Measurements from ENCODE around the gene GNA15.
"Not testable (repeated sequence)": the region's sequence is repeated elsewhere in the genome, so short reads cannot be mapped to it uniquely, and the experiment has no call there.

GNA15 gene

DNA sequence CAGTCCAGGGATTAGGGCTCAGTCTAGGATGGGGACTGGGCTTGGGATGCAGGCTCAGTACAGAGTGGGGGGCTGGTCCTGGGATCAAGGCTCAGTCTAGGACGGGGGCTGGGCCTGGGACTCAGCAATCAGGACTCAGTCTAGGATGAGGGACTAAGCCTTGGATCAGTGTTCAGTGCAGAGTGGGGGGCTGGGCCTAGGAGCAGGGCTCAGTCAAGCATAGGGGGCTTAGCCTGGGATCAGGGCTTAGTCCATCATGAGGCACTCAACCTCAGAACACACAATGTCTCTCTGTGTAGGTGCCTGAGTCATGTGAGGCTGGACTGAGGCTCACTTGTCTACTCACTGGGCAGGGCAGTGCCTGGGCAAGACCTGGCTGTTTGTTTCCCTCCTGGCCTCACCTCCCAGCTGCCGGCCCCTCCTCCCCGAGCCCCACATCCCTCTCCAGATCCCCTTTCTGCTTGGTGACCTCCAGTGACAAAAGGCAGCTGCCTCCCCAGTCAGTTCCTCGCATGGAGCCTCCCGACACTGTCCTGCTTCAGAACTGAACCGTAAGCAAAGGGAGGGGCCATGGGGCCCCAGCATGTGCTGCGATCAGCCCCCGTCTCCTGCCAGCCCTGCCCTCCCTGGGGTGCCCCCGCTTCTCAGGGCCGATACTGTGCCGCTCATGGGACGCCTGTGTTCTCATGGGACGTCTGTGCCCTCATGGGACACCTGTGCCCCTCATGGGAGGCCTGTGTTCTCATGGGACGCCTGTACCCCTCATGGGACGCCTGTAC, 36.2 kb downstream of the GNA15 start:
- no peak for DNase-seq (ENCODE audit: low read depth in 3 of 3, low spot score in 1 of 3)

DNA sequence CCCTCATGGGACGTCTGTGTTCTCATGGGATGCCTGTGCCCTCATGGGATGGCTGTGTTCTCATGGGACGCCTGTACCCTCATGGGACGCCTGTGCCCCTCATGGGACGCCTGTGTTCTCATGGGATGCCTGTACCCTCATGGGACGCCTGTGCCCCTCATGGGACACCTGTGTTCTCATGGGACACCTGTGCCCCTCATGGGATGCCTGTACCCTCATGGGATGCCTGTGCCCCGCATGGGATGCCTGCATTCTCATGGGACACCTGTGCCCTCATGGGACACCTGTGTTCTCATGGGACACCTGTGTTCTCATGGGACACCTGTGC, 36.8 kb downstream of the GNA15 start:
- DNase-seq (ENCODE audit: low read depth in 3 of 3, low spot score in 1 of 3): not testable (repeated sequence)

DNA sequence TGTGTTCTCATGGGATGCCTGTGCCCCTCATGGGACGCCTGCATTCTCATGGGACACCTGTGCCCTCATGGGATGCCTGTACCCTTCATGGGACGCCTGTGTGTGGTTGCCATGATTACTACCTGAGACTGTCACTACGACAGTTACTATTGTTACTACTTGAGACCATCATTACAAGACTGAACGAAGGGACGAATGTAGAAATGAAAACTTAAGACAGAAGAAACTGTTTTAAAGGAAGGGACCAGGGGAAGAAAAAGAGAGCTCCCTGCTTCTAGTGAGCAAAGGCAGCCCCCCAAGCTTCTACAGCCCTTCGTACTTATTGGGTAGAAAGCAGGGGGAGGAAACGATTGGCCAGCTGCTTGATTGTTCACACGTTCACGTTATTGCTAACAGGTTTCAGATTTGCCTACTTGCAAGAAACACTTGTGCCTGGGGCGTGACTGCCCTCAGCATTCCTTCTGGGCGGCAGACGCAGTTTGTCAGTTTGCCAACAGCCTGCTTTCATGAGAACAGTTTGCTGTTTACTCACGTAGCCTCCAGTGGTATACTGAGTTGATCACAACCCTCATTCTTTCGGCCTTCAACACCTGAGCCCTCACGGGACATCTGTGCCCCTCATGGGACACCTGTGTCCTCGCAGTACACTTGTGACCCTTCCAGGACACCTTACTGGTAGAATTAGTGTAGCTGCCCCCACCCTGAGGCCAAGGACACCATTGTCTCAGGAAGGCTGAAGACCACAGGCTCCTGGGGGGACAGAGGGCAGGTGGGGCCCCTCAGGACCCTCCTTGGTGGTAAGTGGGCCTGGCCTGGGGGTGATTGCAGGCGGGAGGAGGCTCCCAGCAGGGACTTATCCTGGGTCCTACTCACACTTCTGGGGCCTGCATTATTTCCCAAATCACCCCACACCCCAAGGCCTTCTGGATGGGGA, 40.2 kb downstream of the GNA15 start:
- no peak for DNase-seq (ENCODE audit: low read depth in 3 of 3, low spot score in 1 of 3)

DNA sequence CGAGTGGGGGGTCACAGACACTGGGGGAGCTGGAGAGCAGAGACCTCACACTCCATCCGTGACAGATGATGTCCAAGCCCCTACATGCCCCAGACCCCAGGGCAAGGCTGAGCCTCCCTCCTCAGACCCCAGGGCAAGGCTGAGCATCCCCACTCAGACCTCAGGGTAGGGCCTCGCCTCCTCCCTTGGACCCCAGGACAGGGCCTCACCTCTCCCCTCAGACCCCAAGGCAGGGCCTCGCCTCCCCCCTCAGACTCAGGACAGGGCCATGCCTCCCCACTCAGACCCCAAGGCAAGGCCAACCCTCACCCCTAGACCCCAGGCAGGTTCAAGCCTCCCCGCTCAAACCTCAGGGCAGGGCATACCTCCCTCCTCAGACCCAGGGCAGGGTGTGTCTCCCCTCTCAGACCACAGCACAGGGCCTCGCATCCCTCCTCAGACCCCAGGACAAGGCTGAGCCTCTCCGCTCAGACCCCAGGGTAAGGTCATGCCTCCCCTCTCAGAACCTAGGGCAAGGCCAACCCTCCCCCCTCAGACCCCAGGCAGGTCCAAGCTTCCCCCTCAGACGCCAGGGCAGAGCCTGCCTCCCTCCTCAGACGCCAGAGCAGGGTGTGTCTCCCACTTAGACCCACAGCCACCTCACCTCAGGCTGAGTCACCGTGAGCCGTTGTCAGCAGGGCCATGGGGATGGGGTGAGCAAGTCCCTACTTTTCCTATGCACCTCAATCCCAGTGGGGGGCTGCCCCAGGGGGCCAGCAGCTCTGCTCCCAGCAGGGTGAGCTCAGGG, 41.1 kb downstream of the GNA15 start:
- peak; percentile 49 to 52 (median 49) for DNase-seq (ENCODE audit: low read depth in 3 of 3, low spot score in 1 of 3)

DNA sequence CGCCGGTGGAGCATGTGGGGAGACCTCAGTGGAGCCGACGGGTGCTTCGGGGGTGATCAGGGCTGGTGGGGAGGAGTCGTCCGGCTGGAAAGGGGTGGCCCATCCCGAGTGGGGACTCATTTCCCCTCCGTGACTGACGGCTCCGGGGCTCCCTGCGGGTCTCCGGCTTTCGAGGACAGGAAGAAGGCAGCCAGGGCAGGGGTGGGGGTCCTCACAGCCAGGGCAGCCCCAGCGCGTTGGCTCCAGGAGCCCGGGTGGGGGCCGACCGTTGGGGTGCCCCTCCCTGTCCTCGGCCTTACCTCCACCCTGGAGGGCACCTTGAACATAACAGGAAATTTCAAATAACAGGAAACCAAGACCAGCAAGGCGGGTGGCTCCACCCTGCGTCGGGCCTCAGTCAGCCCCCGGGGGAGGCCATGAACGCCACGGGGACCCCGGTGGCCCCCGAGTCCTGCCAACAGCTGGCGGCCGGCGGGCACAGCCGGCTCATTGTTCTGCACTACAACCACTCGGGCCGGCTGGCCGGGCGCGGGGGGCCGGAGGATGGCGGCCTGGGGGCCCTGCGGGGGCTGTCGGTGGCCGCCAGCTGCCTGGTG, 42.6 kb downstream of the GNA15 start, which contains the start of gene S1PR4:
S1PR4 (plus strand) TSS at position 393 of the 596 bp plus-strand sequence; CDS start at position 417, 24 bp downstream.
- DNase-seq (ENCODE audit: low read depth in 3 of 3, low spot score in 1 of 3): peak; percentile 40 to 51 (median 46)

DNA sequence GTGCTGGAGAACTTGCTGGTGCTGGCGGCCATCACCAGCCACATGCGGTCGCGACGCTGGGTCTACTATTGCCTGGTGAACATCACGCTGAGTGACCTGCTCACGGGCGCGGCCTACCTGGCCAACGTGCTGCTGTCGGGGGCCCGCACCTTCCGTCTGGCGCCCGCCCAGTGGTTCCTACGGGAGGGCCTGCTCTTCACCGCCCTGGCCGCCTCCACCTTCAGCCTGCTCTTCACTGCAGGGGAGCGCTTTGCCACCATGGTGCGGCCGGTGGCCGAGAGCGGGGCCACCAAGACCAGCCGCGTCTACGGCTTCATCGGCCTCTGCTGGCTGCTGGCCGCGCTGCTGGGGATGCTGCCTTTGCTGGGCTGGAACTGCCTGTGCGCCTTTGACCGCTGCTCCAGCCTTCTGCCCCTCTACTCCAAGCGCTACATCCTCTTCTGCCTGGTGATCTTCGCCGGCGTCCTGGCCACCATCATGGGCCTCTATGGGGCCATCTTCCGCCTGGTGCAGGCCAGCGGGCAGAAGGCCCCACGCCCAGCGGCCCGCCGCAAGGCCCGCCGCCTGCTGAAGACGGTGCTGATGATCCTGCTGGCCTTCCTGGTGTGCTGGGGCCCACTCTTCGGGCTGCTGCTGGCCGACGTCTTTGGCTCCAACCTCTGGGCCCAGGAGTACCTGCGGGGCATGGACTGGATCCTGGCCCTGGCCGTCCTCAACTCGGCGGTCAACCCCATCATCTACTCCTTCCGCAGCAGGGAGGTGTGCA, 43.3 kb downstream of the GNA15 start:
- DNase-seq (ENCODE audit: low read depth in 3 of 3, low spot score in 1 of 3): peak in 1 of 3 donors; percentile 23

DNA sequence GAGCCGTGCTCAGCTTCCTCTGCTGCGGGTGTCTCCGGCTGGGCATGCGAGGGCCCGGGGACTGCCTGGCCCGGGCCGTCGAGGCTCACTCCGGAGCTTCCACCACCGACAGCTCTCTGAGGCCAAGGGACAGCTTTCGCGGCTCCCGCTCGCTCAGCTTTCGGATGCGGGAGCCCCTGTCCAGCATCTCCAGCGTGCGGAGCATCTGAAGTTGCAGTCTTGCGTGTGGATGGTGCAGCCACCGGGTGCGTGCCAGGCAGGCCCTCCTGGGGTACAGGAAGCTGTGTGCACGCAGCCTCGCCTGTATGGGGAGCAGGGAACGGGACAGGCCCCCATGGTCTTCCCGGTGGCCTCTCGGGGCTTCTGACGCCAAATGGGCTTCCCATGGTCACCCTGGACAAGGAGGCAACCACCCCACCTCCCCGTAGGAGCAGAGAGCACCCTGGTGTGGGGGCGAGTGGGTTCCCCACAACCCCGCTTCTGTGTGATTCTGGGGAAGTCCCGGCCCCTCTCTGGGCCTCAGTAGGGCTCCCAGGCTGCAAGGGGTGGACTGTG, 44.0 kb downstream of the GNA15 start:
- peak in 1 of 3 donors; percentile 35 for DNase-seq (ENCODE audit: low read depth in 3 of 3, low spot score in 1 of 3)

DNA sequence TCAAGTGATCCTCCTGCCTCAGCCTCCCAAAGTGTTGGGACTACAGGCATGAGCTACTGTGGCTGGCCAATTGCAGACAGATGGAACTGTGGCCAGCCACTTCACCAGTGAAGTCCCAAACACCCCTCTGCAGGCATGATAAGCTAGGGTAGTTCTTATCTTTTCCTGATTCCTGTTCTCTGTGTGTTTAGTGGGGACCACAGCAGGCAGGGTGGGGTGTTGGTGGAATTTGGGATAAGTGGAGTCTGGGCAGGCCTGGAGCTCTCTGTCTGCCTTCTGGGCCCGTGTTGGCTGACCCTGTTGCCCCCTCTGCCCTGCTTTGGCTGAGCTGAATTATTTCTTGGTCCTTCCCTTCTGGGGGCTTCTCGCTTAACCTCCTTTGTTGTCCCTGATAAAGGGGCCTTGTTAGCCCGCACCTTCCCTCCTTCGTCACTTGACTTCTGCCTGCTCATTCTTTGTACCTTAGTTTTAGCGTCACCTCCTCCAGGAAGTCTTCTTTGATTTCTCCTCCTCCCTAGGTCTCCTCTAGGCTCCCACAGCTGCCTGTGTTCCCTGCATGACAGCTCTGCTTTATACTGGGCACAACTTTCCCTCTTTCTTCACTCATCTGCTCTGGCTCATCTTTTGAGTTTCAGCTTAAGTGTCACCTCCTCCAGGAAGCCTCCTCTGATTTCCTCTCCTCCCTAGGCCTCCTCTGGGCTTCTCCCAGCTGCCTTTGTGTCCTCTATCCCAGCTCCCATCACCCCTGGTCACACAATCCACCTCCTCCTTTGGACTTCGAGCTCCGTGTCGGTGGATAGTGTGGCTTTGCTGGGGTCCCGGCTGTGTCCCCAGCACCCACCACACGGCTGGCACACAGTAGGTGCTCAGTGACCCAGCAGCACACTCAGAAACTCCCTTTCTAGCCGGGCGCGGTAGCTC, 48.1 kb downstream of the GNA15 start:
- DNase-seq (ENCODE audit: low read depth in 3 of 3, low spot score in 1 of 3): no peak

DNA sequence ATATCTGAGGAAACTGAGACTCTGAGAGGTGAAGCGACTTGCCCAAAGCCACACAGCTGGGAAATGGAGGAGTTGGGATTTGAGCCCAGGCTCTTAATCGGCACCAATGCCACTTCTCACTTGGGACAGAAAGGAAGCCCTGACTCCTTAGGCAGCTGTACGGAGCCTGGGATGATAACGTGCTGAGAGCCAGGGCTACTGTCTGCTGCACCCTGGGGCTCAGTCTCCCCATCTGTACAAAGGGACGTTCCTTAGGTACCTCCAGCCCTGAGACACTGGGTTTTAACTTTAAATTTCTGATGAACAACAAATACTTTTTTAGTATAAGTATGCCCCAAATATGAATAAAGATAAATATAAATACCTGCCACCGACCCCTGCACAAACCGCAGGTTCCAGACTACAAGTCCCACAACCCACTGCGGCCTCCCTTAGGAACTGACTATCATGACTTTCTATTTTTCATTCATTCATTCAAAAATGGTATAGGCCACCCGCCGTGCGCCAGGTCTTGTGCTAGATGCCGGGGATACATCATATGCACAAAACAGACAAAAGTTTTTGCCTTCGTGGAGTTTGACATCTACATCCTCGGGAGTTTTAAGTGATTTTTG, 49.1 kb downstream of the GNA15 start:
- peak in 2 of 3 donors; percentile 34 to 49 for DNase-seq (ENCODE audit: low read depth in 3 of 3, low spot score in 1 of 3)

DNA sequence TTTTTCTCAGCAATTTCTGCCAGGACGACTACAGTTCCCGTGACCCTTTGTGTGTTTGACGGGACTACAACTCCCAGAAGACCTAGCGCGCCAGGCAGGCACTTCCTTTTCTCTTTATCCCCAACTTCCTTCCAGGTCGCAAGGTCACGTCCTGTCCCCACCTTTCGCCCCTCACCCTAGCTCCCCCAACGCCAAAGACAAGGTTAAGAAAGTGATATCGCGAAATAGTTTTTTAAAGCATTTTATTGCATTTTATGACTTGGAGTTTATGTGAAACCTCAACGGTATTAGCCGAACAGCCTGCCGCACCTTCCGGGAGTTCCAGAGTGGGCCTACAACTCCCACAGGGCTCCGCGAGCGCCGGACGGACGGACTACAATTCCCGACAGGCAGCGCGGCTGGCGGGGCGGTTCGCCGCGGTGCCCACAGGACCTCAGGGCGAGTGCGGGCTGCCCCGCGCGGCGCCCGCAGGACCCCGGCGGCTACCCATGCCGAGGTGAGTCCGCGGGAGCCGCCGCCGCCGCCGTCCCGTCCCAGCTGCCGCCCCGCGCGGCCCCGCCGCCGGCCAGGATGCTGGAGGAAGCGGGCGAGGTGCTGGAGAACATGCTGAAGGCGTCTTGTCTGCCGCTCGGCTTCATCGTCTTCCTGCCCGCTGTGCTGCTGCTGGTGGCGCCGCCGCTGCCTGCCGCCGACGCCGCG, 49.8 kb downstream of the GNA15 start, which contains the start of gene NCLN:
NCLN (plus strand) TSS at position 470 of the 699 bp plus-strand sequence; CDS start at position 571, 101 bp downstream.
- DNase-seq (ENCODE audit: low read depth in 3 of 3, low spot score in 1 of 3): peak; percentile 84 to 89 (median 87)

DNA sequence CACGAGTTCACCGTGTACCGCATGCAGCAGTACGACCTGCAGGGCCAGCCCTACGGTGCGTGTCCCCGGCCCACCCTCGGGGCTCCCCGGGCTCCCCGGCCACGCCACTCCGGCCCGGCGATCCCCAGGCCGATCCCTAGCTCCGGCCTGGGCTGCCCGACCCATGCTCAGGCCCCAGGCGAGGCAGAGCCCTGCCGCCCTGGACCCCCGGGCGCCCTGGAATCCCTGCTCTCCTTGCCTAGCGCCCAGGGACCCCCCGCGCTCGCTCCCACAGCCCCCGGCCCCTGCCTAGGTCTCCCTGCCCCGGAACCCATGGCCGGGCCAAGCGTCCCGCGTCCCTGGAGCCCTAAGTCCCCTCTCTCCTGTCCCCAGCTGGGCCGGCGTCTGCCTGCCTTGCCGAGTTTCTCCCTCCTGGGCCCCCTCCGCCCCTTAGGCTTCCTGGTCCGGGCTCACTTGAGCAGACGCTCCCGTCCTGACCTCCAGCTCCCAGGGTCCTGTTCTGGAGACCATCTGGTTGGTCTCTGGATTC, 50.4 kb downstream of the GNA15 start:
- DNase-seq (ENCODE audit: low read depth in 3 of 3, low spot score in 1 of 3): no peak

DNA sequence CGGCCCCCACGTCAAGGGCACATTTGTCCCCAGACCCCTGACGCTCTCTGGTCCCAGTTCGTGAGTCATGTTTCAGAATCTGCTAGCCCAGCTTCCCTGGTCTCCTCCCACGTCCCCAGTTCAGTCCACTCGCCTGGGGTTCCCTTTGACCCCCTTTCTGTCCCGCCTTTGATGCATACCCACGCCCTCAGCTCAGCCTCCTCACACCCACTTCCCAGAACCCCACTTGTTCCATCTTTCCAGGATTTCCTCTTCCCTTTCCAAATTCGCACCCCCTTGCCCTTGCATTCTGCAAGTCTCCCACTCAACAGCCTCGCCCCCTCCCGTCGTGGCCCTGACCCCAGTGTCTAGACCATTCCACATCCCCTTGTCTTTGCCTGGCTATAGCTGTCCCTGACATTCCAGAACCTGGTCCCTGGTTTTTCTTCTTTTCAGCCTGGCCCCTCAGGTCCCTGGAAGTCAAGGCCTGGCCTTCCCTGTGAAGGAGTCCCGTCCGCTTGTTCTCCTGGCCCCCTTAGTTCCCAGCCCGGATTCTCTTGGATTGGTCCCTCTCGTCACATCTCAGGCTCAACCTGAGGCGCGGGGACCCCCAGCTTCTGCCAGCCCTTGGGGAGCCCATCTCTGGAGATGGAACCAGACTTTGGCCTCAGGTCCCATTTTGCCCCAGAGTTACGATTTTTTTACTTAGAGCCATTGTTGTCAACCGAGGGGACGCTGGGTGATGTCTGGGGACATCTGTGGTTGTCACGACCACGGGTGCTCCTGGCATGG, 51.2 kb downstream of the GNA15 start:
- DNase-seq (ENCODE audit: low read depth in 3 of 3, low spot score in 1 of 3): no peak

DNA sequence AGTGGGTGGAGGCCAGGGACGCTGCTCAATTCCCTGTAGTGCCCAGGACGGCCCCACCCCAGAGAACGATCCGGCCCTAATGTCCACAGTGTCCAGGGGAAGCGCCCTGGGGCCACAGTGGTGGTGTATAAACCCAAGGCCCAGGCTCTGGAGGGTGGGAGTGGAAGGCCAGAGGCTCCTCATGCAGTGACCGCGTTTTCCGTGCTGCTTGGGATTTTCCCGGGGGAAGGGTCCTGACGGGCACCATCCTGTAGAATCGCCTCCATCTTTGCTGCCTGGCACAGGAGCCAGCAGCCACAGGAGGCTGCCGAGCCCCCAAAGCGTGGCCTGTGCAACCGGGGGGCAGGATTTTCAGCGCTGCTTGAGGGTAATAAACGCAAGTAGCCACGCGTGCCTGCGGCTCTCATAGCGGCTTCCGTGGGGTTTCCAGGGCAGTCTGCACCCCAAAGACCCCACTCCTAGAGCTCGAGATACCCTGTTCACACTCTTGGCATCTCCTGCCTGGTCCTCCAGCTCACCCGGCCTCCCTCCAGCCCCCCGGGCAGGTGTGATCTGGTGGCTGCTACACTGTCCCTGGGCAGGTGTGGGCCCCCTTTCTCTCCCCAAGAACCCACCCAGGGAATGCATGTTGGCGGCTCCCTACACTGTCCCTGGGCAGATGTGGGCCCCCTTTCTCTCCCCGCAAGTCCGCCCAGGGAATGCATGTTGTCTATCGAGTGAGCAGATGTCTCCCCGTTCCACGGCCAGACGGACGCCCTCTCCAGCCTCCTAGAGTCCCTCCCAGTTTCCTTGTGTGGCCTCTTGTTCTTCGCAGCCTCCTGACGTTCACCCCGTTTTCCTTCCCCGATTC, 52.1 kb downstream of the GNA15 start:
- no peak for DNase-seq (ENCODE audit: low read depth in 3 of 3, low spot score in 1 of 3)

DNA sequence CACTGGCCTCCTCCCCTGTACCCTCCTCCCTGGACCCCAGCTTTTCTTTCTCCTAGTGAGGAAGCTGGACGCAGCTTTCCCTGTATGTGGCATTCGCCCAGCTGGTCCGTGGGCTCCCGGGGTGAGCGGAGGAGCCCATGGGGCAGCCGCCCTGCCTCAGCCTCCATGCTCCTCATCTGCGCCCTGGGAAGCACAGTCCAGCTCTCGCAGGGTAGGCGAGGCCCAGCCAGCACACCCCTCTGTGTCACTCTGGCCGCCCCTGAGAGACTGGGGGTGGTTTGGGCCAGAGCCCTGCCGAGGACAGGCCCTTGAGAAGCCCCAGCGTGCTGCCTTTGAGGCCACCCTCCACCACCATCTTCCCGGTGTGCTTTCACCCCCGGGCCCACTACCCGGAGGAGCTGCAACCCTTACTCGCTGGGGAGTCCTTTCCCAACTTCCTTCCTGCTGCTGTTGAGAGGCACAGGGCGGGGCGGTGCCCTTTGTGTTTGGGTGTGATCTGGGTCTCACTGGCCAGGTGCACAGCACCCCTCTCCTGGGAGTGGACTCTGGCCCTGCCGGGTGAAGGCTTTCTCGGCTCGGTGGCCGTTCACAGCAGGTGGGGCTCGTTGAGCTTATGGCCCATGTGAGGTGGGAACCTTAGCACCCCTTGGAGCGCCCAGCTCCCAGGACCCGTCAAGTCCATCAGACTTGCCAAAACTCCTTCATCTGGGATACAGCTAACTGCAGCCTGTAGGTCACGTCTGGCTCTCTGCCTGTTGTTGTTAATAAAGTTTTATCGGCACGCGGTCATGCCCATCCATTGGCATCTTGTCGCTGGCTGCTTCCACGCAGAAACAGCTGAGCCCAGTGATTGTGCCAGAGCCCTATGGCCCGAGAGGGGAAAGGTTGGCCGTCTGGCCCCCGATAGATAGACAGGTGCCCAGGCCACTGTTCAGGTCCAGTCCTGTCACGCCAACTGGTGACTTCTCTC, 53.1 kb downstream of the GNA15 start:
- DNase-seq (ENCODE audit: low read depth in 3 of 3, low spot score in 1 of 3): no peak
